ENCODE data around the gene ANKRD29. TPM values are rescaled to one million over a fixed set of nuclear protein-coding genes. Genes with fewer than 3 reads are reported as not detected.
"Not testable (repeated sequence)": the region's sequence is repeated elsewhere in the genome, so short reads cannot be mapped to it uniquely, and the experiment has no call there.

The ANKRD29 gene
- total and polyA plus RNA-seq, 4 donors = 5.5 to 28.6 (median 10.9) TPM

- Histone ChIP-seq H3K27ac (ENCODE audit: low read depth in 1 of 2, low read length in 2 of 2) (no peak overlapping the region), H3K4me3 (ENCODE audit: low read length in 2 of 2) (no peak overlapping the region), H3K4me1 (ENCODE audit: control insufficient read depth in 1 of 2, insufficient read depth in 2 of 2, low read length in 2 of 2) (no peaks in the 10 kb centered on the region), H3K27me3 (ENCODE audit: control insufficient read depth in 1 of 2, insufficient read depth in 2 of 2, low read length in 1 of 2) (peaks cover 0 to under 1% of the 10 kb centered on the region in 2 donors), H3K36me3 (ENCODE audit: control insufficient read depth in 1 of 2, insufficient read depth in 2 of 2, low read length in 1 of 2) (no peaks in the 10 kb centered on the region), H3K9me3 (ENCODE audit: control insufficient read depth, low read length) (no peaks in the 10 kb centered on the region)
- 39 to 57% methylated on average over 2 of the region's 2 CpGs for WGBS, 2 donors
- DNase-seq (no peak), ATAC-seq (ENCODE audit: low FRiP score) (no peak)
- intact Hi-C loops (cut with DNase I) = no loop called here
These were observed 18.8 kb downstream of the ANKRD29 start for GRCh38 chr18:23643815-23644490.

- Histone ChIP-seq H3K9me3 (ENCODE audit: control insufficient read depth, low read length) (no peaks in the 10 kb centered on the region), H3K4me3 (ENCODE audit: low read length in 2 of 2) (no peak overlapping the region), H3K27ac (ENCODE audit: low read depth in 1 of 2, low read length in 2 of 2) (no peak overlapping the region), H3K4me1 (ENCODE audit: control insufficient read depth in 1 of 2, insufficient read depth in 2 of 2, low read length in 2 of 2) (no peaks in the 10 kb centered on the region), H3K36me3 (ENCODE audit: control insufficient read depth in 1 of 2, insufficient read depth in 2 of 2, low read length in 1 of 2) (no peaks in the 10 kb centered on the region), H3K27me3 (ENCODE audit: control insufficient read depth in 1 of 2, insufficient read depth in 2 of 2, low read length in 1 of 2) (no peaks in the 10 kb centered on the region)
- WGBS, 2 donors = 88 to 92% methylated on average over 11 of the region's 11 CpGs
- DNase-seq (no peak), ATAC-seq (ENCODE audit: low FRiP score) (no peak)
- intact Hi-C loops (cut with DNase I) = no loop called here
These were observed 20.6 kb downstream of the ANKRD29 start for GRCh38 chr18:23641937-23642666.

GRCh38 chr18:23641143-23641720 lies 21.5 kb downstream of the ANKRD29 start:
- Histone ChIP-seq H3K9me3 (ENCODE audit: control insufficient read depth, low read length) (no peaks in the 10 kb centered on the region), H3K36me3 (ENCODE audit: control insufficient read depth in 1 of 2, insufficient read depth in 2 of 2, low read length in 1 of 2) (no peaks in the 10 kb centered on the region), H3K4me3 (ENCODE audit: low read length in 2 of 2) (no peak overlapping the region), H3K27me3 (ENCODE audit: control insufficient read depth in 1 of 2, insufficient read depth in 2 of 2, low read length in 1 of 2) (no peaks in the 10 kb centered on the region), H3K27ac (ENCODE audit: low read depth in 1 of 2, low read length in 2 of 2) (no peak overlapping the region), H3K4me1 (ENCODE audit: control insufficient read depth in 1 of 2, insufficient read depth in 2 of 2, low read length in 2 of 2) (no peaks in the 10 kb centered on the region)
- ATAC-seq (ENCODE audit: low FRiP score) = no peak
- WGBS, 2 donors = 86% methylated on average over 11 of the region's 11 CpGs
- intact Hi-C loops (cut with DNase I) = no loop called here
- DNase-seq = no peak

- intact Hi-C loops (cut with DNase I) = no loop called here
- H3K9me3 ChIP-seq (ENCODE audit: control insufficient read depth, low read length) = no peaks in the 10 kb centered on the region
- no peaks in the 10 kb centered on the region for H3K4me1 ChIP-seq (ENCODE audit: control insufficient read depth in 1 of 2, insufficient read depth in 2 of 2, low read length in 2 of 2)
- H3K27ac ChIP-seq (ENCODE audit: low read depth in 1 of 2, low read length in 2 of 2) = no peak overlapping the region
- H3K36me3 ChIP-seq (ENCODE audit: control insufficient read depth in 1 of 2, insufficient read depth in 2 of 2, low read length in 1 of 2) = no peaks in the 10 kb centered on the region
- no peak for ATAC-seq (ENCODE audit: low FRiP score)
- no peaks in the 10 kb centered on the region for H3K27me3 ChIP-seq (ENCODE audit: control insufficient read depth in 1 of 2, insufficient read depth in 2 of 2, low read length in 1 of 2)
- 81 to 87% methylated on average over 2 of the region's 2 CpGs for WGBS, 2 donors
- H3K4me3 ChIP-seq (ENCODE audit: low read length in 2 of 2) = no peak overlapping the region
- no peak for DNase-seq
These were observed 22.7 kb downstream of the ANKRD29 start for GRCh38 chr18:23640052-23640451.

- 94 to 98% methylated on average over 5 of the region's 5 CpGs for WGBS, 2 donors
- H3K9me3 ChIP-seq (ENCODE audit: control insufficient read depth, low read length); H3K4me3 ChIP-seq (ENCODE audit: low read length in 2 of 2); H3K27ac ChIP-seq (ENCODE audit: low read depth in 1 of 2, low read length in 2 of 2); ATAC-seq (ENCODE audit: low FRiP score); H3K27me3 ChIP-seq (ENCODE audit: control insufficient read depth in 1 of 2, insufficient read depth in 2 of 2, low read length in 1 of 2); H3K36me3 ChIP-seq (ENCODE audit: control insufficient read depth in 1 of 2, insufficient read depth in 2 of 2, low read length in 1 of 2); H3K4me1 ChIP-seq (ENCODE audit: control insufficient read depth in 1 of 2, insufficient read depth in 2 of 2, low read length in 2 of 2); intact Hi-C loops (cut with DNase I); DNase-seq: not testable (repeated sequence)
These were observed 26.3 kb downstream of the ANKRD29 start for GRCh38 chr18:23636433-23636832.

- WGBS, 2 donors = 86 to 96% methylated on average over 3 of the region's 3 CpGs
- no peak overlapping the region for H3K4me3 ChIP-seq (ENCODE audit: low read length in 2 of 2)
- no peak overlapping the region for H3K27ac ChIP-seq (ENCODE audit: low read depth in 1 of 2, low read length in 2 of 2)
- no peaks in the 10 kb centered on the region for H3K36me3 ChIP-seq (ENCODE audit: control insufficient read depth in 1 of 2, insufficient read depth in 2 of 2, low read length in 1 of 2)
- H3K4me1 ChIP-seq (ENCODE audit: control insufficient read depth in 1 of 2, insufficient read depth in 2 of 2, low read length in 2 of 2) = no peaks in the 10 kb centered on the region
- DNase-seq (no peak), ATAC-seq (ENCODE audit: low FRiP score) (no peak)
- no peaks in the 10 kb centered on the region for H3K27me3 ChIP-seq (ENCODE audit: control insufficient read depth in 1 of 2, insufficient read depth in 2 of 2, low read length in 1 of 2)
- no peaks in the 10 kb centered on the region for H3K9me3 ChIP-seq (ENCODE audit: control insufficient read depth, low read length)
- intact Hi-C loops (cut with DNase I) = no loop called here
These were observed 26.7 kb downstream of the ANKRD29 start for GRCh38 chr18:23636071-23636399.

GRCh38 chr18:23635283-23636070 lies 27.2 kb downstream of the ANKRD29 start:
- no peaks in the 10 kb centered on the region for H3K27me3 ChIP-seq (ENCODE audit: control insufficient read depth in 1 of 2, insufficient read depth in 2 of 2, low read length in 1 of 2)
- H3K9me3 ChIP-seq (ENCODE audit: control insufficient read depth, low read length) = no peaks in the 10 kb centered on the region
- intact Hi-C loops (cut with DNase I) = no loop called here
- 72 to 76% methylated on average over 6 of the region's 6 CpGs for WGBS, 2 donors
- no peak for DNase-seq
- no peak overlapping the region for H3K4me3 ChIP-seq (ENCODE audit: low read length in 2 of 2)
- H3K4me1 ChIP-seq (ENCODE audit: control insufficient read depth in 1 of 2, insufficient read depth in 2 of 2, low read length in 2 of 2) = no peaks in the 10 kb centered on the region
- ATAC-seq (ENCODE audit: low FRiP score) = no peak
- H3K27ac ChIP-seq (ENCODE audit: low read depth in 1 of 2, low read length in 2 of 2) = no peak overlapping the region
- no peaks in the 10 kb centered on the region for H3K36me3 ChIP-seq (ENCODE audit: control insufficient read depth in 1 of 2, insufficient read depth in 2 of 2, low read length in 1 of 2)

GRCh38 chr18:23634692-23635091 lies 28.0 kb downstream of the ANKRD29 start:
- 71 to 73% methylated on average over 3 of the region's 3 CpGs for WGBS, 2 donors

More at GRCh38 chr18:23634692-23635091, 28.0 kb downstream of the ANKRD29 start:
- Histone ChIP-seq H3K27ac (ENCODE audit: low read depth in 1 of 2, low read length in 2 of 2) (no peak overlapping the region), H3K4me1 (ENCODE audit: control insufficient read depth in 1 of 2, insufficient read depth in 2 of 2, low read length in 2 of 2) (no peaks in the 10 kb centered on the region), H3K9me3 (ENCODE audit: control insufficient read depth, low read length) (no peaks in the 10 kb centered on the region), H3K27me3 (ENCODE audit: control insufficient read depth in 1 of 2, insufficient read depth in 2 of 2, low read length in 1 of 2) (no peaks in the 10 kb centered on the region), H3K36me3 (ENCODE audit: control insufficient read depth in 1 of 2, insufficient read depth in 2 of 2, low read length in 1 of 2) (no peaks in the 10 kb centered on the region), H3K4me3 (ENCODE audit: low read length in 2 of 2) (no peak overlapping the region)
- ATAC-seq (ENCODE audit: low FRiP score) (no peak), DNase-seq (no peak)
- intact Hi-C loops (cut with DNase I) = no loop called here

All from aorta (tissue), 5 donors.